K562 (cell line): ENCODE measurements around the gene SCEL. TPM values are rescaled to one million over a fixed set of nuclear protein-coding genes. Genes with fewer than 3 reads are reported as not detected.

Experiments
- ATAC-seq: fragments of 200-7000 bp; cut with Tn5 transposase; 3 replicates; pipeline ENCODE4 v1.9.1; 2020; ENCODE audit warnings: moderate library complexity
- BruUV-seq: library from RNA; stranded (reverse); fragments of 400-500 nt; replicated peaks from 2 replicates; lab custom pipeline; 2021; lab: Mats Ljungman, UMichigan
- CTCF ChIA-PET: fragments of 300-600 bp; formaldehyde crosslinking; extraction: SDS; loops from one replicate; lab custom pipeline; 2021; ENCODE audit warnings: low intra/inter-chr PET ratio; lab: Yijun Ruan, JAX
- POLR2A ChIA-PET: fragments of 300-600, 350-650 bp; sonication (Branson Sonifier 250); formaldehyde crosslinking; extraction: SDS; loops from one replicate; lab custom pipeline; 2021; ENCODE audit warnings: antibody characterized with exemption, inconsistent platforms; lab: Yijun Ruan, JAX
- DNase-seq, 4 experiments: peaks; one replicate each; pipeline versions ENCODE4 v3.0.0 to v3.0.0-alpha.2; 2011 to 2018; ENCODE audit warnings: low spot score in 3 of 4, mixed read lengths in 3 of 4; ENCODE audit errors: extremely low read depth in 1 of 4
- FAIRE-seq: peaks from 2 replicates; lab custom pipeline; 2011; peaks lifted over from hg19 to GRCh38; lab: Jason Lieb, UNC
- H2AFZ ChIP-seq: 2 replicates; pipeline ENCODE4 v1.6.0; 2011; ENCODE audit warnings: low read depth, low read length, control low read depth, inconsistent platforms
- H3K27ac ChIP-seq: fragments of 200-600 bp; 3 replicates; pipeline ENCODE4 v1.8.0; 2011; ENCODE audit warnings: low read depth, mild to moderate bottlenecking, control low read depth, inconsistent platforms, low read length, moderate library complexity, mixed read lengths; ENCODE audit errors: extremely low read depth
- H3K27me3 ChIP-seq, 2 experiments: fragments of 300-600 bp in 1 of 2; 2 replicates in 1 of 2; 3 replicates in 1 of 2; pipeline versions ENCODE4 v1.6.0 to v1.8.0; 2011; ENCODE audit warnings: inconsistent platforms in 2 of 2, low read length in 2 of 2, mild to moderate bottlenecking in 1 of 2, mixed read lengths in 1 of 2, moderate library complexity in 1 of 2; ENCODE audit not compliant: control insufficient read depth in 2 of 2, insufficient read depth in 2 of 2
- H3K36me3 ChIP-seq: fragments of 300-600 bp; 3 replicates; pipeline ENCODE4 v1.8.0; 2011; ENCODE audit warnings: mild to moderate bottlenecking, low read length, inconsistent platforms; ENCODE audit not compliant: control insufficient read depth, insufficient read depth
- H3K4me1 ChIP-seq, 2 experiments: fragments of 200-600 bp in 1 of 2; replicated peaks in 1 of 2; 2 replicates in 1 of 2; 3 replicates in 1 of 2; pipeline versions ENCODE4 v1.5.1 to v1.8.0; 2011; ENCODE audit warnings: inconsistent platforms in 2 of 2, low read length in 2 of 2, mild to moderate bottlenecking in 1 of 2, mixed read lengths in 1 of 2, moderate library complexity in 1 of 2; ENCODE audit not compliant: control insufficient read depth in 2 of 2, insufficient read depth in 2 of 2
- H3K4me2 ChIP-seq: 2 replicates; pipeline ENCODE4 v1.6.1; 2011; ENCODE audit warnings: low read length, control low read depth, inconsistent platforms, mixed read lengths; ENCODE audit not compliant: insufficient read depth
- H3K4me3 ChIP-seq: fragments of 200-600 bp; sonication (generic), shearing (Covaris generic); 2 replicates; pipeline ENCODE4 v1.5.1; 2016; ENCODE audit warnings: control low read depth, inconsistent platforms
- H3K79me2 ChIP-seq: fragments of 200-600 bp; 3 replicates; pipeline ENCODE4 v1.8.0; 2011; ENCODE audit warnings: low read length, inconsistent platforms; ENCODE audit not compliant: control insufficient read depth, insufficient read depth
- H3K9ac ChIP-seq, 2 experiments: 2 replicates each; pipeline versions ENCODE4 v1.6.0 to v1.6.1; 2011; ENCODE audit warnings: low read depth in 2 of 2, low read length in 2 of 2, control low read depth in 1 of 2, inconsistent platforms in 1 of 2, mild to moderate bottlenecking in 1 of 2, mixed read lengths in 1 of 2; ENCODE audit not compliant: insufficient read depth in 1 of 2
- H3K9me1 ChIP-seq: one replicate; pipeline ENCODE4 v1.6.0; 2011; ENCODE audit warnings: inconsistent platforms, mild to moderate bottlenecking, low read length, moderate library complexity; ENCODE audit not compliant: control insufficient read depth, insufficient read depth
- H3K9me3 ChIP-seq: replicated peaks from 2 replicates; pipeline ENCODE4 v1.5.1; 2011; ENCODE audit warnings: low read depth, low read length, inconsistent platforms; ENCODE audit not compliant: control insufficient read depth, insufficient read depth
- H4K20me1 ChIP-seq: replicated peaks from 2 replicates; pipeline ENCODE4 v1.6.1; 2011; ENCODE audit warnings: low read length, inconsistent platforms, mixed read lengths; ENCODE audit not compliant: control insufficient read depth, insufficient read depth
- ARNT ChIP-seq, 2 experiments: fragments of 450-650 bp; IDR thresholded peaks; 2 replicates each; pipeline ENCODE4 v1.6.1; 2016; ENCODE audit warnings: mild to moderate bottlenecking in 1 of 2
- DPF2 ChIP-seq: fragments of 450-650 bp; IDR thresholded peaks from 2 replicates; pipeline ENCODE4 v1.6.1; 2016
- FOXP4 ChIP-seq: sonication (generic); formaldehyde crosslinking; IDR thresholded peaks from 2 replicates; pipeline ENCODE4 v1.8.0; 2022; ENCODE audit warnings: mild to moderate bottlenecking, missing genetic modification reagents, borderline replicate concordance
- KLF16 ChIP-seq: IDR thresholded peaks from 2 replicates; pipeline ENCODE4 v1.6.1; 2016; ENCODE audit warnings: antibody characterized with exemption
- MAFG ChIP-seq: fragments of 450-650 bp; conservative IDR thresholded peaks from 2 replicates; pipeline ENCODE4 v1.6.1; 2016; ENCODE audit warnings: missing genetic modification characterization, missing compliant biosample characterization
- NCOR1 ChIP-seq: fragments of 450-650 bp; IDR thresholded peaks from 2 replicates; pipeline ENCODE4 v1.6.1; 2016; ENCODE audit warnings: mild to moderate bottlenecking, moderate library complexity
- PURB ChIP-seq: sonication (generic); formaldehyde crosslinking; IDR thresholded peaks from 2 replicates; pipeline ENCODE4 v1.9.0; 2021; ENCODE audit warnings: low read depth, mild to moderate bottlenecking, missing genetic modification reagents
- PYGO2 ChIP-seq: fragments of 450-650 bp; IDR thresholded peaks from 2 replicates; pipeline ENCODE4 v1.6.1; 2016; ENCODE audit warnings: mild to moderate bottlenecking, missing genetic modification characterization, moderate library complexity, missing compliant biosample characterization
- SMARCC2 ChIP-seq: fragments of 450-650 bp; IDR thresholded peaks from 2 replicates; pipeline ENCODE4 v1.6.1; 2017; ENCODE audit warnings: antibody characterized with exemption, moderate library complexity, mild to moderate bottlenecking, low read depth
- TAF9B ChIP-seq: fragments of 450-650 bp; IDR thresholded peaks from 2 replicates; pipeline ENCODE4 v1.6.1; 2018; ENCODE audit warnings: mild to moderate bottlenecking; ENCODE audit not compliant: partially characterized antibody
- TCF3 ChIP-seq: sonication (generic); formaldehyde crosslinking; IDR thresholded peaks from 2 replicates; pipeline ENCODE4 v1.4.0; 2020; ENCODE audit warnings: mild to moderate bottlenecking, missing genetic modification reagents
- TFAM ChIP-seq: fragments of 250-450 bp; sonication (Bioruptor Pico); conservative IDR thresholded peaks from 2 replicates; pipeline ENCODE4 v1.5.0; 2021; ENCODE audit warnings: mild to moderate bottlenecking, moderate library complexity
- ZFP36 ChIP-seq: fragments of 150-350 bp; IDR thresholded peaks from 2 replicates; pipeline ENCODE4 v1.6.1; 2018; ENCODE audit warnings: low read length, low read depth; ENCODE audit not compliant: partially characterized antibody
- ZNF444 ChIP-seq: fragments of 250-450 bp; sonication (Bioruptor Pico); IDR thresholded peaks from 2 replicates; pipeline ENCODE4 v1.4.0; 2020; ENCODE audit warnings: mild to moderate bottlenecking, moderate library complexity
- ZNF445 ChIP-seq: fragments of 250-450 bp; sonication (Bioruptor Pico); IDR thresholded peaks from 2 replicates; pipeline ENCODE4 v1.4.0; 2020; ENCODE audit warnings: low read depth, mild to moderate bottlenecking, moderate library complexity
- ZNF512 ChIP-seq: IDR thresholded peaks from 2 replicates; pipeline ENCODE4 v1.6.1; 2016; ENCODE audit warnings: missing genetic modification characterization, missing compliant biosample characterization
- ZNF830 ChIP-seq: fragments of 250-450 bp; sonication (Bioruptor Pico); IDR thresholded peaks from 2 replicates; pipeline ENCODE4 v1.5.0; 2021; ENCODE audit warnings: mild to moderate bottlenecking
- WGBS: fragments of 100-300 bp; shearing (Covaris generic); methylation state at CpG from one replicate; pipeline ENCODE4 v1.1.6; 2016; ENCODE audit warnings: low coverage, mixed read lengths; ENCODE audit not compliant: insufficient coverage; ENCODE audit errors: missing lambda C conversion rate; 5-methylcytosine and 5-hydroxymethylcytosine counted together
- in situ Hi-C: fragments of 300-500 bp; cut with MboI; formaldehyde crosslinking; loops from 4 replicates; pipeline ENCODE4 v1.15.0; 2018; ENCODE audit warnings: inconsistent platforms, mixed read lengths
- intact Hi-C: fragments of 100-400 bp; cut with micrococcal nuclease; formaldehyde crosslinking; loops from 2 replicates; pipeline ENCODE4 v1.14.2; 2022
- polyA plus RNA-seq, 8 experiments: library from polyadenylated mRNA; depleted of rRNA in 4 of 8; stranded (reverse) in 5 of 8; unstranded in 3 of 8; fragments of >200 nt; fragmentation: Nextera tagmentation in 2 of 8; fragmentation: Illumina TruSeq in 1 of 8; extraction: Ambion mirVana in 2 of 8; extraction: Trizol in 1 of 8; gene quantifications; 2 replicates each; pipeline versions ENCODE4 v1.2.1 to v1.2.3, GENCODE V29; 2011 to 2014; ENCODE audit warnings: inconsistent platforms in 1 of 8, missing spikeins in 1 of 8
- total RNA-seq, 7 experiments: library from RNA; depleted of rRNA in 6 of 7; stranded (reverse); fragments of >200 nt in 6 of 7; fragmentation: Illumina TruSeq in 2 of 7; extraction: Trizol in 2 of 7; gene quantifications; 2 replicates each; pipeline versions ENCODE4 v1.2.1 to v1.2.3, GENCODE V29; 2011 to 2021; ENCODE audit warnings: low replicate concordance in 1 of 7

The SCEL gene
- total and polyA plus RNA-seq, 9 of the 15 experiments (the other 6 are each of a cell fraction or from before 2014, with no cell fraction given): not detected

- in situ Hi-C loops: no loop called here
- Histone ChIP-seq H3K36me3 (no peaks in the 10 kb centered on the region), H3K9me3 (no peaks in the 10 kb centered on the region)
- no peak for DNase-seq
- no TSS peak for BruUV-seq
- no peak for TF ChIP-seq ZNF830
- TF ChIP-seq TFAM (CRISPR knock-in tag): no peak
- TF ChIP-seq DPF2: no peak
- TF ChIP-seq ZNF444 (CRISPR knock-in tag): no peak
- TF ChIP-seq PYGO2: no peak
- TF ChIP-seq MAFG: no peak
- TF ChIP-seq ZNF445 (CRISPR knock-in tag): no peak
- no peak for TF ChIP-seq NCOR1
- TF ChIP-seq ZNF512: no peak
- no peak for TF ChIP-seq ARNT (IDR thresholded peaks at IDR 0.05)
- no peak for TF ChIP-seq FOXP4 (CRISPR knock-in tag)
- no peak for TF ChIP-seq KLF16
- TF ChIP-seq TCF3: no peak
- TF ChIP-seq PURB (CRISPR knock-in tag): no peak
- TF ChIP-seq TAF9B: no peak
- no peak for TF ChIP-seq SMARCC2
- TF ChIP-seq ZFP36: no peak
- TF ChIP-seq, all 486 proteins: peak for 0
- no peak overlapping the region for H3K9ac ChIP-seq
- POLR2A ChIA-PET: interaction anchor here (1.0 kb wide), 1 partner anchor 10 kb away, joined by 4 read pairs; no protein-coding TSS in a partner anchor
- FAIRE-seq (no peak), ATAC-seq (no peak)
- no peaks in the 10 kb centered on the region for H3K79me2 ChIP-seq
- H3K27ac ChIP-seq: no peak overlapping the region
- 0% methylated on average over 3 of the region's 4 CpGs for WGBS
- H4K20me1 ChIP-seq: no peaks in the 10 kb centered on the region
- CTCF ChIA-PET: no interaction called here
- no peaks in the 10 kb centered on the region for H3K4me1 ChIP-seq
- no peak overlapping the region for H3K4me2 ChIP-seq
- intact Hi-C loops: no loop called here
- no peaks in the 10 kb centered on the region for H3K9me1 ChIP-seq
- no peaks in the 10 kb centered on the region for H3K27me3 ChIP-seq
- no peak overlapping the region for H2AFZ ChIP-seq
- H3K4me3 ChIP-seq: no peak overlapping the region
These were observed 19.1 kb upstream of the SCEL start for GRCh38 chr13:77516342-77516789.
